Measurements from ENCODE around the gene ANKRD1. TPM values are rescaled to one million over a fixed set of nuclear protein-coding genes. Genes with fewer than 3 reads are reported as not detected.

The ANKRD1 gene
- total and polyA plus RNA-seq, 2 experiments from 2014 or later: 9.4 to 32.7 TPM

GRCh38 chr10:90939648-90940047, 18.8 kb upstream of the ANKRD1 start:
- TF ChIP-seq, protein P1, sequence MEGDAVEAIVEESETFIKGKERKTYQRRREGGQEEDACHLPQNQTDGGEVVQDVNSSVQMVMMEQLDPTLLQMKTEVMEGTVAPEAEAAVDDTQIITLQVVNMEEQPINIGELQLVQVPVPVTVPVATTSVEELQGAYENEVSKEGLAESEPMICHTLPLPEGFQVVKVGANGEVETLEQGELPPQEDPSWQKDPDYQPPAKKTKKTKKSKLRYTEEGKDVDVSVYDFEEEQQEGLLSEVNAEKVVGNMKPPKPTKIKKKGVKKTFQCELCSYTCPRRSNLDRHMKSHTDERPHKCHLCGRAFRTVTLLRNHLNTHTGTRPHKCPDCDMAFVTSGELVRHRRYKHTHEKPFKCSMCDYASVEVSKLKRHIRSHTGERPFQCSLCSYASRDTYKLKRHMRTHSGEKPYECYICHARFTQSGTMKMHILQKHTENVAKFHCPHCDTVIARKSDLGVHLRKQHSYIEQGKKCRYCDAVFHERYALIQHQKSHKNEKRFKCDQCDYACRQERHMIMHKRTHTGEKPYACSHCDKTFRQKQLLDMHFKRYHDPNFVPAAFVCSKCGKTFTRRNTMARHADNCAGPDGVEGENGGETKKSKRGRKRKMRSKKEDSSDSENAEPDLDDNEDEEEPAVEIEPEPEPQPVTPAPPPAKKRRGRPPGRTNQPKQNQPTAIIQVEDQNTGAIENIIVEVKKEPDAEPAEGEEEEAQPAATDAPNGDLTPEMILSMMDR (IDR thresholded peaks at IDR 0.05; ENCODE audit: low read depth, low read length): no peak
- no peak for DNase-seq (ENCODE audit: low read depth in 1 of 2, low spot score in 1 of 2)
- H3K36me3 ChIP-seq: no peaks in the 10 kb centered on the region

DNA sequence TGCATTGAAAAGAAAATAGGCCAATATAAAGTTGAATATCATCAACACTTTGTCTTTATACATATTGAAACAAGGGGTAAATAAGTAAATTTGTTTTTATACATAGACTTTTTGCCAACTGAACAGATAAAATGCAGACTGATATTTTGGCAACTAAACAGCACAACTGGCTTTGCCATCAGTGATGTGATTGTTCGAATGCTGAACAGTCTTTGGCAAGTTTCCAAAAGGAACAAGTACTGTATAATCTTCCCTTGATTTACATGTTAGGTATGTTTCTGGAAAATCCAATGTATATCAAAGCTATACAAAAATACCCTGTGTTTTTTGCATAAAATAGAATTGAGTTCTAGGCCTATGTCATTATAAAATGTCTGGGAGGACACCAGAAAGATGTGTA, 18.2 kb upstream of the ANKRD1 start:
- Histone ChIP-seq H3K36me3 (no peaks in the 10 kb centered on the region), H3K27ac (no peak overlapping the region), H3K9me3 (ENCODE audit: low read depth) (no peaks in the 10 kb centered on the region), H3K27me3 (no peaks in the 10 kb centered on the region), H3K4me1 (ENCODE audit: low read depth) (peaks cover 19% of the 10 kb centered on the region), H3K4me3 (no peak overlapping the region)
- TF ChIP-seq, protein P1 (IDR thresholded peaks at IDR 0.05; ENCODE audit: low read depth, low read length): no peak
- no peak for DNase-seq (ENCODE audit: low read depth in 1 of 2, low spot score in 1 of 2)

More at GRCh38 chr10:90939648-90940047, 18.8 kb upstream of the ANKRD1 start:
- no peak overlapping the region for H3K27ac ChIP-seq
- no peaks in the 10 kb centered on the region for H3K9me3 ChIP-seq (ENCODE audit: low read depth)
- H3K27me3 ChIP-seq: no peaks in the 10 kb centered on the region
- no peak overlapping the region for H3K4me3 ChIP-seq
- H3K4me1 ChIP-seq (ENCODE audit: low read depth): peaks cover 18% of the 10 kb centered on the region

GRCh38 chr10:90937645-90938258, 16.9 kb upstream of the ANKRD1 start:
- Histone ChIP-seq H3K27me3 (no peaks in the 10 kb centered on the region), H3K4me3 (no peak overlapping the region), H3K4me1 (ENCODE audit: low read depth) (peaks cover 19% of the 10 kb centered on the region), H3K27ac (peak overlapping the region; percentile 15), H3K9me3 (ENCODE audit: low read depth) (no peaks in the 10 kb centered on the region), H3K36me3 (no peaks in the 10 kb centered on the region)
- TF ChIP-seq, protein P1 (IDR thresholded peaks at IDR 0.05; ENCODE audit: low read depth, low read length): no peak
- no peak for DNase-seq (ENCODE audit: low read depth in 1 of 2, low spot score in 1 of 2)

GRCh38 chr10:90936276-90936659, 15.4 kb upstream of the ANKRD1 start:
- Histone ChIP-seq H3K9me3 (ENCODE audit: low read depth) (no peaks in the 10 kb centered on the region), H3K27me3 (no peaks in the 10 kb centered on the region), H3K4me1 (ENCODE audit: low read depth) (peaks cover 26% of the 10 kb centered on the region), H3K27ac (peak overlapping the region; percentile 96), H3K36me3 (no peaks in the 10 kb centered on the region), H3K4me3 (no peak overlapping the region)
- no peak for DNase-seq (ENCODE audit: low read depth in 1 of 2, low spot score in 1 of 2)
- TF ChIP-seq, protein P1 (IDR thresholded peaks at IDR 0.05; ENCODE audit: low read depth, low read length): no peak

- peak overlapping the region; percentile 96 for H3K27ac ChIP-seq
- H3K36me3 ChIP-seq: no peaks in the 10 kb centered on the region
- H3K4me1 ChIP-seq (ENCODE audit: low read depth): peaks cover 27% of the 10 kb centered on the region
- no peaks in the 10 kb centered on the region for H3K9me3 ChIP-seq (ENCODE audit: low read depth)
- TF ChIP-seq, protein P1 (IDR thresholded peaks at IDR 0.05; ENCODE audit: low read depth, low read length): no peak
- peak in 1 of 2 donors; percentile 92 for DNase-seq (ENCODE audit: low read depth in 1 of 2, low spot score in 1 of 2)
- H3K27me3 ChIP-seq: no peaks in the 10 kb centered on the region
- H3K4me3 ChIP-seq: no peak overlapping the region
Observed at GRCh38 chr10:90935581-90936275, 14.8 kb upstream of the ANKRD1 start.

Measured in cardiac muscle cell (in vitro differentiated cells and primary cell).